Stomach smooth muscle (tissue), 2 donors: ENCODE data around the gene NEU4.

Experiments used
- H3K27ac ChIP-seq: one replicate; pipeline ENCODE4 v1.7.0; 2013; ENCODE audit warnings: mild to moderate bottlenecking, low read length, inconsistent platforms
- H3K27me3 ChIP-seq, 2 donors: one replicate each; pipeline ENCODE4 v1.7.0; 2013; ENCODE audit warnings: low read length in 2 of 2; ENCODE audit not compliant: insufficient read depth in 2 of 2, control insufficient read depth in 1 of 2
- H3K36me3 ChIP-seq, 2 donors: one replicate each; pipeline ENCODE4 v1.7.0; 2013; ENCODE audit warnings: low read length in 2 of 2; ENCODE audit not compliant: control insufficient read depth in 2 of 2, insufficient read depth in 2 of 2
- H3K4me1 ChIP-seq: one replicate; pipeline ENCODE4 v1.7.0; 2013; ENCODE audit warnings: low read length; ENCODE audit not compliant: control insufficient read depth, insufficient read depth
- H3K4me3 ChIP-seq, 2 donors: one replicate each; pipeline ENCODE4 v1.7.0; 2013; ENCODE audit warnings: low read length in 2 of 2
- H3K9ac ChIP-seq, 2 donors: one replicate each; pipeline ENCODE4 v1.7.0; 2013; ENCODE audit warnings: low read length in 2 of 2, mild to moderate bottlenecking in 1 of 2
- H3K9me3 ChIP-seq, 2 donors: one replicate each; pipeline ENCODE4 v1.7.0; 2013; ENCODE audit warnings: low read length in 2 of 2; ENCODE audit not compliant: control insufficient read depth in 2 of 2
- donor health status: healthy.
- donor health status: Pancreatic carcinoma.

NEU4 gene

DNA sequence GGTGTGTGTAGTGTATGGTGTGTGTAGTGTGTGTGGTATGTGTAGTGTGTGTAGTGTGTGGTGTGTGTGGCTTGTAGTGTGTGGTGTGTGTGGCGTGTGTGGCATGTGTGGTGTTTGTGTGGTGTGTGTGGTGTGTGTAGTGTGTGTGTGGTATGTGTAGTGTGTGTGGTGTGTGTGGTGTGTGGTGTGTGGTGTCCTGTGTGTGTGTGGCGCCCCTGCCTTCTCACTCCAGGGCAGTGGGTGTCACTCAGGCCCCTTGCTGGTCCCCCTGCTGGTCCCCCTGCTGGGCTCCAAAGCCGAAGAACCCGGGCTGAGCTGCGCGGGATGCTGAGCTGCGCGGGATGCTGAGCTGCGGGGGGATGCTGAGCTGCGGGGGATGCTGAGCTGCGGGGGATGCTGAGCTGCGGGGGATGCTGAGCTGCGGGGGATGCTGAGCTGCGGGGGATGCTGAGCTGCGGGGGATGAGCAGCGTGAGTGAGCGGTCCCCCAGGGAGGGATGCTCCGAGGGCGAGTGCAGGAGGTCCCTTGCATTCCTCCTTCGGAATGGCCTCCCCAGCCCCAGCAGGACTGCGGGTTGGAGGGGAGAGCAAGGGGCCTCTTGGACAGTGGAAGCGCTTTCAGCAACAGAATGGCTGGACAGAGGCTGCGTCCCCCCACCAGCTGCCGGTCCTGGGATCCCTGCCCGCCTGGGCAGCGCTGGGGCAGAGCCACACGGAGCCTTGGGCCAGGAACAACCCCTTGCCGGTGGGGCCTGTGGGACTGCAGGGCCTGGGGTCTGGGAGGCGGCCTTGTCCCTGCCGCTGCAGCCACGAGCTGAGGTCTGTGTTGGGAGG lies 57.2 kb downstream of the NEU4 start:
- Histone ChIP-seq H3K9ac (no peak overlapping the region), H3K9me3 (no peaks in the 10 kb centered on the region), H3K4me3 (no peak overlapping the region), H3K36me3 (no peaks in the 10 kb centered on the region), H3K27me3 (peaks cover 40 to 55% of the 10 kb centered on the region in 2 donors), H3K27ac (no peak overlapping the region), H3K4me1 (peaks cover 13% of the 10 kb centered on the region)
